Ishikawa (cell line): ENCODE data around the gene MYO7A.

Source experiments
- EGR1 ChIP-seq: IDR thresholded peaks from 2 replicates; pipeline ENCODE4 v1.6.1; 2012
- EP300 ChIP-seq: IDR thresholded peaks from 2 replicates; pipeline ENCODE4 v1.6.1; 2012; ENCODE audit warnings: borderline replicate concordance
- NFIC ChIP-seq: IDR thresholded peaks from 2 replicates; pipeline ENCODE4 v1.6.1; 2012
- RAD21 ChIP-seq: IDR thresholded peaks from 2 replicates; pipeline ENCODE4 v1.6.1; 2012; ENCODE audit warnings: low read depth
- TF ChIP-seq, protein P1 (sequence below): IDR thresholded peaks from 2 replicates; pipeline ENCODE4 v1.6.1; 2012

DNA sequence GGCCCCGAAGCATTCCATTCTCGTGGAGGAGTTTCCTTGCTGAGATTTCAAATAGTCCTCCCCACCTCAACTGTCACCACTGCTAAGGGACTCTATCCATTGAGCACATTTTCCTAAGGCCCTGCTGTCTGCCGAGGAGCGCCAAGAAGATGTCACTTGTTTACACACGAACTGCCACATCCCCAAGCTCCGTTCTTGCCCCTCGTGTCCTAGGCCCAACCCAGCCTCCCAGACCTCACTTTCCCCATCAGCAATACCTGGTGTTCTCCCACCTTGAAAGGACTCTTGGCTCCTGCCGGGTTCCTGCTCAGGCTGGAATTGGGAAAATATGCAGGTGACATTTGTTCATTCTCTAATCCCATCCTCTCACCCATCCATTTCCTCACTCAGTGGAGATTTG, 4.0 kb upstream of the MYO7A start:
- no peak for TF ChIP-seq EGR1
- no peak for TF ChIP-seq RAD21
- no peak for TF ChIP-seq EP300
- TF ChIP-seq, protein P1, sequence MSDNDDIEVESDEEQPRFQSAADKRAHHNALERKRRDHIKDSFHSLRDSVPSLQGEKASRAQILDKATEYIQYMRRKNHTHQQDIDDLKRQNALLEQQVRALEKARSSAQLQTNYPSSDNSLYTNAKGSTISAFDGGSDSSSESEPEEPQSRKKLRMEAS = no peak
- TF ChIP-seq NFIC = no peak
